Ammon's horn (tissue), 1 donor: ENCODE data around the gene ZNF700.
"Not testable (repeated sequence)": the region's sequence is repeated elsewhere in the genome, so short reads cannot be mapped to it uniquely, and the experiment has no call there.

Experiments
- DNase-seq: peaks from one replicate; pipeline ENCODE4 v3.0.0-alpha.2; 2016; ENCODE audit warnings: low spot score

Gene ZNF700

DNA sequence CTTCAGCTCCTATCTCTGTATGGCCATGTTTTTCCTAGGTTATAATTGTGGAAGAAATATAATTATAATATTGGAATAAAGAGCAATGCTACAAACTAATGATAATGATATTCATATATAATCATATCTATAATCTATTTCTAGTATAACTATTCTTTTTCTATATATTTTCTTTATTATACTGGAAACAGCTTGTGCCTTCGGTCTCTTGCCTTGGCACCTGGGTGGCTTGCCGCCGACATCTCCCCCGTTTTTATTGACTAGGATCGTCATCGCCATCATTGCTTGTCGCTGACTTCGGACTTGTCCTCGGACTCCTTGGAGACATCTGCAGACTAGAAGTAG, 64.2 kb downstream of the ZNF700 start:
- DNase-seq: no peak

DNA sequence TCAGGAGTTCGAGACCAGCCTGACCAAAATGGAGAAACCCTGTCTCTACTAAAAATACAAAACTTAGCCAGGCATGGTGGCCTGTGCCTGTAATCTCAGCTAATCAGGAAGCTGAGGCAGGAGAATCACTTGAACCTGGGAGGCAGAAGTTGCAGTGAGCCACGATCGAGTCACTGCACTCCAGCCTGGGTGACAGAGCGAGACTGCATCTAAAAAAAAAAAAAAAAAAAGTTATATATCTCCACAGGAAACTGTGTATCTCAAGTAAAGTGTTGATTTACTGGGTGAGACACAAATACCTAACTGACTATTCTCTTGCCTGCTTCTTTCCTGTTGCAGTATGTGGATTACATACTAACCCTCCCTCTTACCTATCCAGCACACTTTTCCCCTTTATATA, 67.0 kb downstream of the ZNF700 start:
- not testable (repeated sequence) for DNase-seq

DNA sequence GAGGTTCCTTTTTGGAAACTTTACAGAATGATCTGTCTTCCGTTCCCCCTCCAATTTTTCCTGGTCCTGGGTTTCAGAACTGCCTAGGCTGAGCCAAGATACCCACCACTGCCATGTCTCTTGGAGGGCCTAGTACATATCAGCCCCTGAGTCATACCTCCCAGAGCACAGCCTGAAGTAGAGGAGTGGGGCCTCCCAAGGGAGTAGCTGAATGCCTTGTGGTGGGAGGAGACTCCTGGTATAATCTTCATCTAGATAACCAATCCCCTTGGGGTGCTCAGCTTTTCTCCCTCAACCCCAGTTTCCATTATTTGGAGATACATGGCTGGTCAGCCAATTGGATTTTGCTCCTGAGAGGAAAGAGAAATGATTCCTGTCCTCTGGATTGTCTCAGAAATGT, 70.3 kb downstream of the ZNF700 start:
- no peak for DNase-seq
